Esophagus muscularis mucosa (tissue), 4 donors: ENCODE measurements around the gene TTC24. TPM values are rescaled to one million over a fixed set of nuclear protein-coding genes. Genes with fewer than 3 reads are reported as not detected.
"Not testable (repeated sequence)": the region's sequence is repeated elsewhere in the genome, so short reads cannot be mapped to it uniquely, and the experiment has no call there.

ENCODE experiments used
- DNase-seq: peaks from one replicate; pipeline ENCODE4 v3.0.0-alpha.2; 2017; ENCODE audit errors: extremely low spot score
- H3K27ac ChIP-seq, 4 donors: fragments of 200-600 bp; sonication (generic); replicated peaks in 1 of 4; 1 replicate in 3 of 4; 2 replicates in 1 of 4; pipeline ENCODE4 v1.5.1; 2016 to 2019; ENCODE audit warnings: mild to moderate bottlenecking in 1 of 4
- H3K27me3 ChIP-seq, 4 donors: fragments of 200-600 bp; sonication (generic); one replicate each; pipeline versions ENCODE4 v1.5.1 to v1.6.0; 2016 to 2019
- H3K36me3 ChIP-seq, 4 donors: fragments of 200-600 bp; sonication (generic); one replicate each; pipeline ENCODE4 v1.5.1; 2016 to 2019
- H3K4me1 ChIP-seq, 4 donors: fragments of 200-600 bp; sonication (generic); one replicate each; pipeline ENCODE4 v1.5.1; 2016 to 2019
- H3K4me3 ChIP-seq, 4 donors: fragments of 200-600 bp; sonication (generic); 1 replicate in 2 of 4; 2 replicates in 2 of 4; pipeline ENCODE4 v1.5.1; 2016 to 2019; ENCODE audit warnings: mild to moderate bottlenecking in 4 of 4, moderate library complexity in 1 of 4
- H3K9me3 ChIP-seq, 4 donors: fragments of 200-600 bp; sonication (generic); 1 replicate in 3 of 4; 2 replicates in 1 of 4; pipeline ENCODE4 v1.5.1; 2016 to 2019
- EP300 ChIP-seq: sonication (generic); formaldehyde crosslinking; IDR thresholded peaks from one replicate; pipeline ENCODE4 v1.6.1; 2017; ENCODE audit warnings: antibody characterized with exemption
- POLR2A ChIP-seq: fragments of 450-650 bp; IDR thresholded peaks from one replicate; pipeline ENCODE4 v1.6.1; 2017; ENCODE audit warnings: antibody characterized with exemption, moderate library complexity, mild to moderate bottlenecking, low read depth
- POLR2AphosphoS5 ChIP-seq, 2 donors: sonication (generic); formaldehyde crosslinking; IDR thresholded peaks; one replicate each; pipeline ENCODE4 v1.6.1; 2017; ENCODE audit warnings: antibody characterized with exemption in 2 of 2
- WGBS: methylation state at CpG from one replicate; pipeline ENCODE4 v1.1.5; 2018; 5-methylcytosine and 5-hydroxymethylcytosine counted together
- intact Hi-C: fragments of 100-400 bp; cut with DNase I; formaldehyde crosslinking; loops from one replicate; pipeline ENCODE4 v1.15.1; 2023
- total RNA-seq, 4 donors: library from RNA; depleted of rRNA; stranded (reverse); fragments of >200 nt; gene quantifications; one replicate each; pipeline versions ENCODE4 v1.1.0 to v1.2.1, GENCODE V29; 2016
- TF ChIP-seq, protein P1 (sequence below), 3 experiments: fragments of 200-600 bp in 2 of 3; fragments of 450-650 bp in 1 of 3; sonication (generic) in 2 of 3; IDR thresholded peaks; one replicate each; pipeline ENCODE4 v1.5.1; 2017 to 2019; ENCODE audit warnings: antibody characterized with exemption in 3 of 3, mild to moderate bottlenecking in 2 of 3, moderate library complexity in 1 of 3

TTC24 gene
- total RNA-seq, 4 donors from 2014 or later: not detected

DNA sequence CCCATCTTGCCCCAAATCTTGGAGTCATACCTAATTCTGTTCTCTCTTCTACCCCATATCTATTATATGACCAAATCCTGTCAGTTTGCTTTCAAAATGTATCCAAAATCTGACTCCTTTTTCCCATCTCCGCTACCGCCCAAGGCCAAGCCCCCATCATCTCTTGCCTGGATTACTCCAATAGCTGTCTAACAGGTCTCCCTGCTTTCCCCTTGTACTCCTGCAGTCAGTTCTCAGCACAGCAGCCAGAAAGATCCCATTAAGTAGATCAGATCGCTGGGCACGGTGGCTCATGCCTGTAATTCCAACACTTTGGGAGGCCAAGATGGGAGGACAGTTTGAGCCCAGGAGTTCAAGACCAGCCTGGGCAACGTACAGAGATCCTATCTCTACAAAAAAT, 27.0 kb upstream of the TTC24 start:
- no peaks in the 10 kb centered on the region for H3K36me3 ChIP-seq
- TF ChIP-seq POLR2AphosphoS5 (IDR thresholded peaks at IDR 0.05) (no peak), EP300 (no peak)
- DNase-seq: no peak
- H3K9me3 ChIP-seq: no peaks in the 10 kb centered on the region
- WGBS: 72% methylated on average over 5 of the region's 5 CpGs
- H3K4me3 ChIP-seq: no peak overlapping the region
- H3K27ac ChIP-seq: no peak overlapping the region
- H3K4me1 ChIP-seq: peaks cover 0 to 10% (median 4%) of the 10 kb centered on the region in 4 donors
- no peaks in the 10 kb centered on the region for H3K27me3 ChIP-seq
- intact Hi-C loops: no loop called here

DNA sequence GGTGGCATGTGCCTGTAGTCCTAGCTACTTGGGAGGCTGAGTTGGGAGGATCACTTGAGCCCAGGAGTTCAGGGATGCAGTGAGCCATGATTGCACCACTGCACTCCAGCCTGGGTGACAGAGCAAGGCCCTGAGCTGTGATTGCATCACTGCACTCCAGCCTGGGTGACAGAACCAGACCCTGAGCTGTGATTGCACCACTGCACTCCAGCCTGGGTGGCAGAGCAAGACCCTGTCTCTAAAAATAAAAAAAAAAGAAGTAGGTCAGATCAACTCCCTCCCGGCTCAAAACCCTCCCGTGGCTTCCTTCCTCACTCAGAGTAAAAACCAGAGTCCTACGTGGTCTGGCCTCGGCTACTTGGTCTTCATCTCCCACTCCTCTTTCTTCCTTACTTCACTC, 26.6 kb upstream of the TTC24 start:
- H3K27ac ChIP-seq: peak overlapping the region in 2 of 4 donors; percentile 61 to 69
- H3K9me3 ChIP-seq, intact Hi-C loops, H3K36me3 ChIP-seq, DNase-seq, H3K4me1 ChIP-seq, H3K4me3 ChIP-seq, H3K27me3 ChIP-seq: not testable (repeated sequence)
- 94% methylated on average over 4 of the region's 4 CpGs for WGBS

DNA sequence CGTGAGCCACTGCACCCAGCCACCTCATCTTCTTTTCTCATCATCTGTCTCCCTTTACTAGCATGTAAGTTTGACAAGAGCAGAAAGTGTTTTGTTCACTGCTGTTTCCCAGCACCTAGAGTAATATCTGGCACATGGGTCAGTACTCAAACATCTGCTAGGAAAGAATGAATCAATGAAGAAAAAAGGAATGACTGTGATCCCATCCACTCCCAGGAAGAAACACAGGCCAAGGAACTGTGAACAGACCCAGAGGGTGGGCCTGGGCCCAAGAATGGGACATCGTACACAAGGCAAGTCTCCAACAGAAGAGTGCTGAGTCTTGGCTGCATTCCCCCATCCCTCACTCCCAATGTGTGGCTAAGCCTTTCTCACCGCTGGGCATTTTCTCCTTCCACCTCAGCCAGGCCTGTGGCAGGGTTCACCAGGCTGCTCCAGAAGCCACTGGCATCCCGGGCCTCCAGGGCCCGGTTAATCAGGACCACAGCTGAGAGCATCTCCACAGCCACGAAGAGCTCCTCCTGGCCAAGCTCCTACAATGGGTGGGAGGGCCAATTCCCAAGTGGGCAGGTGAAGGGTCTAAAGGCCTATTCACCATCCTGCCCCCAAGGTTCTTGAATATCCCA, 25.6 kb upstream of the TTC24 start:
- H3K27me3 ChIP-seq: no peaks in the 10 kb centered on the region
- H3K27ac ChIP-seq: peak overlapping the region in 3 of 4 donors; percentile 13 to 69 (median 61)
- H3K36me3 ChIP-seq: no peaks in the 10 kb centered on the region
- H3K9me3 ChIP-seq: no peaks in the 10 kb centered on the region
- TF ChIP-seq, protein P1, sequence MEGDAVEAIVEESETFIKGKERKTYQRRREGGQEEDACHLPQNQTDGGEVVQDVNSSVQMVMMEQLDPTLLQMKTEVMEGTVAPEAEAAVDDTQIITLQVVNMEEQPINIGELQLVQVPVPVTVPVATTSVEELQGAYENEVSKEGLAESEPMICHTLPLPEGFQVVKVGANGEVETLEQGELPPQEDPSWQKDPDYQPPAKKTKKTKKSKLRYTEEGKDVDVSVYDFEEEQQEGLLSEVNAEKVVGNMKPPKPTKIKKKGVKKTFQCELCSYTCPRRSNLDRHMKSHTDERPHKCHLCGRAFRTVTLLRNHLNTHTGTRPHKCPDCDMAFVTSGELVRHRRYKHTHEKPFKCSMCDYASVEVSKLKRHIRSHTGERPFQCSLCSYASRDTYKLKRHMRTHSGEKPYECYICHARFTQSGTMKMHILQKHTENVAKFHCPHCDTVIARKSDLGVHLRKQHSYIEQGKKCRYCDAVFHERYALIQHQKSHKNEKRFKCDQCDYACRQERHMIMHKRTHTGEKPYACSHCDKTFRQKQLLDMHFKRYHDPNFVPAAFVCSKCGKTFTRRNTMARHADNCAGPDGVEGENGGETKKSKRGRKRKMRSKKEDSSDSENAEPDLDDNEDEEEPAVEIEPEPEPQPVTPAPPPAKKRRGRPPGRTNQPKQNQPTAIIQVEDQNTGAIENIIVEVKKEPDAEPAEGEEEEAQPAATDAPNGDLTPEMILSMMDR (IDR thresholded peaks at IDR 0.05): no peak
- peak; percentile 68 for TF ChIP-seq EP300
- peak; percentile 22 to 70 for TF ChIP-seq POLR2AphosphoS5 (IDR thresholded peaks at IDR 0.05)
- TF ChIP-seq POLR2A: no peak
- DNase-seq: no peak
- 56% methylated on average over 4 of the region's 6 CpGs for WGBS
- H3K4me3 ChIP-seq: no peak overlapping the region
- intact Hi-C loops: no loop called here
- peaks cover 0 to 10% (median 4%) of the 10 kb centered on the region in 4 donors for H3K4me1 ChIP-seq

DNA sequence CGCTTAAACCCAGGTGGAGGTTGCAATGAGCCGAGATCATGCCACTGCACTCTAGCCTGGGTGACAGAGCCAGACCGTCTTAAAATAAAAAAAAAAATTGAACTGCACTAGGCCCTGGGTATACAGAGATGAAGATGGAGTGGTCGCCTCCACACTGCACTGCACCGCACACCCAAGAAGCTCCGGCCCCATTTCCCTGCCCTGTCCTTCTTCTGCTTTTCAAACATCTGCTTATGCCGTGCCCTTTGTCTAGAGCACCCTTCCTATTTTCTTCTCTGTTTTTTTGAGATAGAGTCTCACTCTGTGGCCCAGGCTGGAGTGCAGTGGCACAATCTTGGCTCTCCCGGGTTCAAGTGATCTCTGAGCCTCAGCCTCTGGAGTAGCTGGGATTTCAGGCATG, 24.6 kb upstream of the TTC24 start:
- no peak overlapping the region for H3K4me3 ChIP-seq
- peaks cover 0 to 10% (median 4%) of the 10 kb centered on the region in 4 donors for H3K4me1 ChIP-seq
- TF ChIP-seq POLR2A (no peak), EP300 (no peak), POLR2AphosphoS5 (IDR thresholded peaks at IDR 0.05) (no peak)
- TF ChIP-seq, protein P1 (IDR thresholded peaks at IDR 0.05): no peak
- H3K9me3 ChIP-seq: no peaks in the 10 kb centered on the region
- intact Hi-C loops: no loop called here
- DNase-seq: no peak
- WGBS: 79% methylated on average over 8 of the region's 8 CpGs
- no peaks in the 10 kb centered on the region for H3K36me3 ChIP-seq
- H3K27ac ChIP-seq: no peak overlapping the region
- no peaks in the 10 kb centered on the region for H3K27me3 ChIP-seq

DNA sequence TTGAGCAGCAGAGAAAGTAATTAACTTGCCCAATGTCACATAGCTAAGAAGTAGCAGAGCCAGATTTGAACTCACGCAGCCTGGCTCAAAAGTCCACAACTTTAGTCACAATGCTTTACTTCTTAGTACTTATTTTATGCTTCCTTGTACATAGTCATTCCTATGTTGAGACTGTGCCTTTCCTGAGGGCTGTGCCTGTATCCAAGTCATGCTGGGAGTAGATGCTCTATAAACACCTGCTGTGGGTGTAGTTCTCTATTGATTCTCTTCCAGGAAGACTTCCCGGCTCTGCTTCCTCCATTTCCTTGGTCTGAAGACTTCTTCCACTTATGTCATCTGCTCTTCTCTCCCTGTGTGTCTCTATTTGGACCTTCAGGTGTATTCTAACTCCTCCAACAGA, 23.8 kb upstream of the TTC24 start:
- Histone ChIP-seq H3K27me3 (no peaks in the 10 kb centered on the region), H3K36me3 (no peaks in the 10 kb centered on the region), H3K27ac (no peak overlapping the region), H3K4me1 (peaks cover 0 to 10% (median 4%) of the 10 kb centered on the region in 4 donors), H3K4me3 (no peak overlapping the region), H3K9me3 (no peaks in the 10 kb centered on the region)
- DNase-seq: no peak
- intact Hi-C loops: no loop called here
- WGBS: 72% methylated on average over 2 of the region's 2 CpGs
- TF ChIP-seq EP300 (no peak), POLR2A (no peak), POLR2AphosphoS5 (IDR thresholded peaks at IDR 0.05) (no peak)
- TF ChIP-seq, protein P1 (IDR thresholded peaks at IDR 0.05): no peak

DNA sequence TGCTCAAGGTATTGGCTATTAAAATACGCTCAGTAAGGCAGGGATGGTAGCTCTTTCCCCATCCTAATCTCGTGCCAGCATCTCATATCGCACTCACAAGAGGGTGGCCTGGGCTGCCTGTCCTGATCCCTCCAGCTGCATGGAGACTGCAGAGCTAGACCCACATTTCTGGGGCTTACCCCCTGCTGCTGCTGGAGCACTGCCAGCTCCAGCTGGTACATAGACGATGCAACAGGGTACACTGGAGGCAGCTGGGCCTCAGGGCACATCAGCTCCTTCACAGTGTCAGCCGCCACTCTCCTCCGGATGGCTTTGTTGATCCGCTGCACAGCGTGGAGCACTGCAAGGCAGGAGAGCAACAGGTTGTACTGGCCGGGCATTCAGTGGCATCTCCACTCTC, 23.2 kb upstream of the TTC24 start:
- H3K27me3 ChIP-seq: no peaks in the 10 kb centered on the region
- no peak for DNase-seq
- no peak overlapping the region for H3K27ac ChIP-seq
- no peaks in the 10 kb centered on the region for H3K36me3 ChIP-seq
- H3K4me3 ChIP-seq: no peak overlapping the region
- no peaks in the 10 kb centered on the region for H3K9me3 ChIP-seq
- intact Hi-C loops: no loop called here
- TF ChIP-seq, protein P1 (IDR thresholded peaks at IDR 0.05): no peak
- TF ChIP-seq POLR2A (no peak), POLR2AphosphoS5 (IDR thresholded peaks at IDR 0.05) (no peak), EP300 (no peak)
- H3K4me1 ChIP-seq: peaks cover 0 to 10% (median 4%) of the 10 kb centered on the region in 4 donors
- 63% methylated on average over 3 of the region's 9 CpGs for WGBS
